MM.1S (cell line): ENCODE data around the gene EPHA10.

Experiments
- DNase-seq: peaks from one replicate; pipeline ENCODE4 v3.0.0-alpha.2; 2015
- H2AFZ ChIP-seq: fragments of 300-600 bp; sonication (generic); 2 replicates; pipeline ENCODE4 v1.6.0; 2016; ENCODE audit warnings: antibody characterized with exemption, low read length
- H3F3A ChIP-seq: fragments of 300-600 bp; sonication (generic); 2 replicates; pipeline ENCODE4 v1.6.1; 2016; ENCODE audit warnings: mild to moderate bottlenecking, antibody characterized with exemption, low read length, moderate library complexity, mixed read lengths; ENCODE audit not compliant: insufficient read depth
- H3K27ac ChIP-seq: fragments of 300-600 bp; sonication (generic); 2 replicates; pipeline ENCODE4 v1.5.1; 2016; ENCODE audit warnings: mild to moderate bottlenecking, low read length
- H3K27me3 ChIP-seq: fragments of 300-600 bp; sonication (generic); replicated peaks from 2 replicates; pipeline ENCODE4 v1.6.0; 2016; ENCODE audit warnings: low read length; ENCODE audit not compliant: insufficient read depth
- H3K36me3 ChIP-seq: fragments of 300-600 bp; sonication (generic); replicated peaks from 2 replicates; pipeline ENCODE4 v1.6.1; 2016; ENCODE audit warnings: mild to moderate bottlenecking, low read length, mixed read lengths; ENCODE audit not compliant: insufficient read depth
- H3K4me1 ChIP-seq: fragments of 300-600 bp; sonication (generic); 2 replicates; pipeline ENCODE4 v1.6.1; 2016; ENCODE audit warnings: low read length, mixed read lengths
- H3K4me2 ChIP-seq: fragments of 300-600 bp; sonication (generic); 2 replicates; pipeline ENCODE4 v1.6.0; 2016; ENCODE audit warnings: low read depth, low read length
- H3K4me3 ChIP-seq: fragments of 300-600 bp; sonication (generic); 2 replicates; pipeline ENCODE4 v1.5.1; 2016; ENCODE audit warnings: low read length, mixed read lengths
- H3K79me2 ChIP-seq: fragments of 300-600 bp; sonication (generic); 2 replicates; pipeline ENCODE4 v1.6.1; 2016; ENCODE audit warnings: mixed run types, low read length, mixed read lengths
- H3K9ac ChIP-seq: fragments of 300-600 bp; sonication (generic); 2 replicates; pipeline ENCODE4 v1.6.1; 2016; ENCODE audit warnings: low read length, mixed read lengths
- H3K9me2 ChIP-seq: fragments of 300-600 bp; sonication (generic); replicated peaks from 2 replicates; pipeline ENCODE4 v1.6.1; 2016; ENCODE audit warnings: mild to moderate bottlenecking, low read length, mixed read lengths; ENCODE audit not compliant: insufficient read depth
- H3K9me3 ChIP-seq: fragments of 300-600 bp; sonication (generic); replicated peaks from 2 replicates; pipeline ENCODE4 v1.6.1; 2016; ENCODE audit warnings: mild to moderate bottlenecking, low read length, mixed read lengths; ENCODE audit not compliant: insufficient read depth
- H4K20me1 ChIP-seq: fragments of 300-600 bp; sonication (generic); 2 replicates; pipeline ENCODE4 v1.6.1; 2016; ENCODE audit warnings: mild to moderate bottlenecking, low read length, moderate library complexity, mixed read lengths; ENCODE audit not compliant: insufficient read depth
- EZH2 ChIP-seq: fragments of 300-600 bp; sonication (generic); optimal IDR thresholded peaks from 2 replicates; pipeline ENCODE3; 2017; ENCODE audit warnings: low read depth, mild to moderate bottlenecking, antibody characterized with exemption, low read length, mixed read lengths
- EZH2phosphoT487 ChIP-seq: fragments of 300-600 bp; sonication (generic); IDR thresholded peaks from 2 replicates; pipeline ENCODE4 v1.6.1; 2018; ENCODE audit warnings: antibody characterized with exemption, low read length
- TF ChIP-seq, protein P1 (sequence below): fragments of 300-600 bp; sonication (generic); IDR thresholded peaks from 2 replicates; pipeline ENCODE4 v1.5.1; 2016; ENCODE audit warnings: antibody characterized with exemption, low read length, mixed read lengths

Gene EPHA10

DNA sequence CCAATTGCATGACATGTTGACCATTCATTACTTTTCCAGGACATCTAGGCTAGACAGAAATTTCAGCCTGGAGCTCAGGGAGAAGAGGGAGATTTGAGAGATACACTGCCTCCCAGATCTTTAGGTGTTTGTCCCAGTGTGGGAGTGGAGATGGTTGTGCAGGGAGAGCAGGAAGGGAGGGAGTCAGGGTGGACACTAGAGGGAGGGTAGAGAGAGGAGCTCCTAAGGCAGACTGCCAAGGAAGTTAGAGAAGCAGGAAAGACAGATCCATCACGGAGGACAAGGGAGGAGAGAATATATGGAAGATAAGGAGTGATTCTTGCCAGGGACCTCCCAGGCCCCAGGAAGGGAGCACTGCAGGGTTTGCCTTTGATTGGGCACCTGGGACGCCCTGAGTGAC lies 63.9 kb downstream of the EPHA10 start:
- peaks cover 20% of the 10 kb centered on the region for H3K36me3 ChIP-seq

DNA sequence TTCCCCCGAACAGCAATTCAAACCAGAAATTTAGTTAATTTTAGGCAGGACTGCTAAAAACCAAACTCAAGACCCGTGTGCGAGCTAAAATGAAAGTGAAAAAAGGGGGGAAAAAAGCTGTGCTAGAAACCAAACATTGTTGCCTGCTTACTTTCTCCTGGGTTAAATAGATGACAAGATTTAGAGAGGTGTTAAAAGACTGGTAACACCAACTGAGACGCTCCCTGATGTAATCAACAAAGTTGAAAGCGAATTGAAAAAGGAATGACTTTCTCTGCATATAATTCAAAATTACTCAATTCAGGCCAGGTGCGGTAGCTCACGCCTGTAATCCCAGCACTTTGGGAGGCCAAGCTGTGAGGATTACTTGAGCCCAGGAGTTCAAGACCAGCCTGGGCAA lies 65.8 kb downstream of the EPHA10 start:
- Histone ChIP-seq H3K4me1 (no peaks in the 10 kb centered on the region), H4K20me1 (no peaks in the 10 kb centered on the region), H3K4me2 (no peak overlapping the region), H3K9me3 (no peaks in the 10 kb centered on the region), H3K9me2 (no peaks in the 10 kb centered on the region), H3K27me3 (no peaks in the 10 kb centered on the region), H3K36me3 (peaks cover 22% of the 10 kb centered on the region), H3F3A (no peaks in the 10 kb centered on the region), H3K27ac (no peak overlapping the region), H2AFZ (no peak overlapping the region), H3K9ac (no peak overlapping the region), H3K79me2 (peaks cover 38% of the 10 kb centered on the region), H3K4me3 (no peak overlapping the region)
- no peak for DNase-seq
- TF ChIP-seq EZH2phosphoT487, result no peak
- TF ChIP-seq EZH2, result no peak
- TF ChIP-seq, protein P1, sequence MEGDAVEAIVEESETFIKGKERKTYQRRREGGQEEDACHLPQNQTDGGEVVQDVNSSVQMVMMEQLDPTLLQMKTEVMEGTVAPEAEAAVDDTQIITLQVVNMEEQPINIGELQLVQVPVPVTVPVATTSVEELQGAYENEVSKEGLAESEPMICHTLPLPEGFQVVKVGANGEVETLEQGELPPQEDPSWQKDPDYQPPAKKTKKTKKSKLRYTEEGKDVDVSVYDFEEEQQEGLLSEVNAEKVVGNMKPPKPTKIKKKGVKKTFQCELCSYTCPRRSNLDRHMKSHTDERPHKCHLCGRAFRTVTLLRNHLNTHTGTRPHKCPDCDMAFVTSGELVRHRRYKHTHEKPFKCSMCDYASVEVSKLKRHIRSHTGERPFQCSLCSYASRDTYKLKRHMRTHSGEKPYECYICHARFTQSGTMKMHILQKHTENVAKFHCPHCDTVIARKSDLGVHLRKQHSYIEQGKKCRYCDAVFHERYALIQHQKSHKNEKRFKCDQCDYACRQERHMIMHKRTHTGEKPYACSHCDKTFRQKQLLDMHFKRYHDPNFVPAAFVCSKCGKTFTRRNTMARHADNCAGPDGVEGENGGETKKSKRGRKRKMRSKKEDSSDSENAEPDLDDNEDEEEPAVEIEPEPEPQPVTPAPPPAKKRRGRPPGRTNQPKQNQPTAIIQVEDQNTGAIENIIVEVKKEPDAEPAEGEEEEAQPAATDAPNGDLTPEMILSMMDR, result no peak

More for the DNA sequence above, 63.9 kb downstream of the EPHA10 start:
- Histone ChIP-seq H3K4me2 (no peak overlapping the region), H3K79me2 (peaks cover 24% of the 10 kb centered on the region), H3K4me1 (no peaks in the 10 kb centered on the region), H3K9me3 (no peaks in the 10 kb centered on the region), H3K27me3 (no peaks in the 10 kb centered on the region), H4K20me1 (no peaks in the 10 kb centered on the region), H3F3A (no peaks in the 10 kb centered on the region), H3K4me3 (no peak overlapping the region), H3K27ac (no peak overlapping the region), H3K9ac (no peak overlapping the region), H3K9me2 (no peaks in the 10 kb centered on the region), H2AFZ (no peak overlapping the region)
- DNase-seq, result no peak
- no peak for TF ChIP-seq EZH2phosphoT487
- TF ChIP-seq, protein P1, result no peak

DNA sequence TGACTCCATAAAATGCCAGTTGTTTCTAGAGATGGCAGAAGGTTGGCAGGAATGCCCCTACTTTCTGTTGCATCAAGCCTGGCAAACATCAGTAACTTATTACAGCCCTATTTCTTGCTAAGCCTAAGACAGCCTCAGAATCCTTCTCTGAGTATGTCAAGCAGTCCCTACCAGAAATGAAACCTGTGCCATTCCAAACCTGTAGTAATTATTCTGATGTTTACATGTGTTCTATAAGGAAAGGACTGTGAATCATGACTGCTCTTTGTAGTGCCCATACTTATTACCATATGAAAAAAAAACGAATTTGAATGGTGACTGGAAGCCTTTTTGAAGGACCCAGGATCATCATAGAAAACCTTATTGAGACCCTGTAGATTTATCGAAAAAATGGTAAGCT lies 67.2 kb downstream of the EPHA10 start:
- Histone ChIP-seq H3K27ac (no peak overlapping the region), H4K20me1 (no peaks in the 10 kb centered on the region), H3K4me3 (no peak overlapping the region), H3K4me1 (no peaks in the 10 kb centered on the region), H3K27me3 (no peaks in the 10 kb centered on the region), H3K9me3 (no peaks in the 10 kb centered on the region), H3K9me2 (no peaks in the 10 kb centered on the region), H3K79me2 (peaks cover 51% of the 10 kb centered on the region), H3F3A (no peaks in the 10 kb centered on the region), H3K4me2 (no peak overlapping the region), H3K9ac (no peak overlapping the region), H3K36me3 (peaks cover 19% of the 10 kb centered on the region), H2AFZ (no peak overlapping the region)
- TF ChIP-seq EZH2phosphoT487 (no peak), EZH2 (no peak)
- TF ChIP-seq, protein P1, result no peak
- no peak for DNase-seq
